GM20000 (cell line): ENCODE measurements around the gene KCTD12.
A peak's percentile ranks its signal among the peaks of the same experiment; 100 is the strongest.

Experiments
- DNase-seq: peaks from one replicate; pipeline ENCODE4 v3.0.0; 2012; ENCODE audit warnings: low spot score
- TF ChIP-seq, protein P1 (sequence below): IDR thresholded peaks from 2 replicates; pipeline ENCODE4 v1.5.1; 2012; ENCODE audit warnings: mild to moderate bottlenecking, control low read depth; ENCODE audit errors: extremely low read depth, missing control alignments

The KCTD12 gene

DNA sequence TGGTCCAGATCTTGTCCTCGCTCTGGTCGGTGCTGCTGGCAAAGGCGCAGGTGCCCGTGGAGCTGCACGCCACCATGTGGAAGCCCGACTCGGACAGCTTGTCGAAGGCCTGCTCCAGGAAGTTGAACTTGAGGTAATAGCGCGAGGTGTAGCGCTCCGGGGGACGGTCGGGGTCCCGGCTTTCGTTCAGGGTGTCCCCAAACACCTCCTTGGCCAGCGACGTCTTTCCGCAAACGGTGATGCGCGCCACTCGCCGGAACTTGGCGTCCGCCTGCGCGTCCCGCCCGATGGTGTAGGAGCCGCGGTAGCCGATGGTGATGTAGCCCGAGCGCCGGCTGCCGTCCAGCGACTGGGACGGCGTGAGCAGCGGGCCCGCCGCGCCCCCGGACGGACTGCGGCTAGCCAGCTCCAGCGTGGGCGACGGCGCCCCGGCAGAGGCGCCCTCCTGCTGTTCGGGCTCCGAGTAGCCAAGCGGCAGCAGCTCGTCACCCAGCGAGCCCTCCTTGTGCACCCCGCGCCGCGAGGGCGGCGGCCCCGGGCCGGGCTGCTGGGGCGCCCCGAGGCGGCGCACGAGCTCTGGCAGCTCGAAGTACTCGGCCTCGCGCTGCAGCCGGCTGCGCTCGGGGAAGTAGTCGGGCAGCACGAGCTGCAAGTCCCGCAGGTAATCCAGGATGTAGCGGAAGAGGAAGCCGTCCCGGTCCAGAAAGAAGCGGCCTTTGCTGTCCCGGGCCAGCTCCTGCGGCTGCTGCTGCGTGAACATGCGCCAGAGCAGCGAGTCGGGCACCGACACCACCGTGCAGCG is 801 bp downstream of the KCTD12 start:
- TF ChIP-seq, protein P1, sequence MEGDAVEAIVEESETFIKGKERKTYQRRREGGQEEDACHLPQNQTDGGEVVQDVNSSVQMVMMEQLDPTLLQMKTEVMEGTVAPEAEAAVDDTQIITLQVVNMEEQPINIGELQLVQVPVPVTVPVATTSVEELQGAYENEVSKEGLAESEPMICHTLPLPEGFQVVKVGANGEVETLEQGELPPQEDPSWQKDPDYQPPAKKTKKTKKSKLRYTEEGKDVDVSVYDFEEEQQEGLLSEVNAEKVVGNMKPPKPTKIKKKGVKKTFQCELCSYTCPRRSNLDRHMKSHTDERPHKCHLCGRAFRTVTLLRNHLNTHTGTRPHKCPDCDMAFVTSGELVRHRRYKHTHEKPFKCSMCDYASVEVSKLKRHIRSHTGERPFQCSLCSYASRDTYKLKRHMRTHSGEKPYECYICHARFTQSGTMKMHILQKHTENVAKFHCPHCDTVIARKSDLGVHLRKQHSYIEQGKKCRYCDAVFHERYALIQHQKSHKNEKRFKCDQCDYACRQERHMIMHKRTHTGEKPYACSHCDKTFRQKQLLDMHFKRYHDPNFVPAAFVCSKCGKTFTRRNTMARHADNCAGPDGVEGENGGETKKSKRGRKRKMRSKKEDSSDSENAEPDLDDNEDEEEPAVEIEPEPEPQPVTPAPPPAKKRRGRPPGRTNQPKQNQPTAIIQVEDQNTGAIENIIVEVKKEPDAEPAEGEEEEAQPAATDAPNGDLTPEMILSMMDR: peak; percentile 43
- peak; percentile 73 for DNase-seq

DNA sequence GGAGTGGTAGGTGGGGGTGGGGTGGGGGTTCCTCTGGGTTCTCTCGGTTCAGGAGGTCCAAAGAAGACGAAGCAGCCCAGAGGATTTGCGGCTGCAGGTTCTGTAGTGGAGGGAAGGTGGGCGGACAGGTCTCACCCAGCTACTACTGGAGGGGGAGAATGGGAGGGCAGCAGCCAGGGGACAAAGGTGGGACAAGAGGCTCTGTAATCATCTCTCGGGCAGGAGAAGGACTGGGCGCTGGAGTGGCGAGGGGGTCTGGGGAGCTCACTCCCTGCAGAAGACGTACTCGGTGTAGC is 1.4 kb downstream of the KCTD12 start:
- TF ChIP-seq, protein P1: no peak

DNA sequence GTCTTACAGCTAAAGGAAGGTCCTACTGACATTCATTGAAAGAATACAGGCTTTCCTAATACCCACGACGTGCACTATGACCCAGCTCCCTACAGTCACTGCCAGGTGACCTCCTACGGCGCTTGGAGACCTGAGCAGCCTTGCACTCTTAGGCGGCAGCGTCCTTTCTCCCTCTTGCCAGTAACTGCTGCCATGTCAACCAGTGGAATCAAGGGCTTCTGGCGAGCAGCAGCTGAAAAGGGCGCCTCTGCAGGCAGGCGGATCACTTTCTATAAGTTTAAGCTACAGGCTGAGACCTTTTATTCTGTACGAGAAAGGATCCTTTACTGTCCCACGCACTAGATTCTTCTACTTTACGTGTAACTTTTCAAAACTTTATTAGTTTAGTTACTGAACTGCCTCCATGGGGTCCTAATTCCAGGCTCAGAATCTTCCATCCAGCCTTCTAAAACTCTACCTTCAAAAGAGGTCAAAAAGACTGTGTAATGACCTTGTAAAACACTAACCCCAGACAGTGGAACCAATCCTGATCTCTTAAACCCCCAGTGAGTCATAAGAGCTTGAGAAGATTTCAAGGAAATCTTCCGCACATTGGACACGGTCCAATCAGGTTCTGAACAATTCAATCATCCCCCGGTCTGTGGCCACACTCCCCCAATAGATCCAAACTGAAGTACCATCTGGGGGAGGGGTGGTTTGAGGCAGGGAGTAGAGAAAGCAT is 1.9 kb downstream of the KCTD12 start:
- no peak for DNase-seq
- TF ChIP-seq, protein P1: no peak

More for the DNA sequence above, 1.4 kb downstream of the KCTD12 start:
- no peak for DNase-seq

DNA sequence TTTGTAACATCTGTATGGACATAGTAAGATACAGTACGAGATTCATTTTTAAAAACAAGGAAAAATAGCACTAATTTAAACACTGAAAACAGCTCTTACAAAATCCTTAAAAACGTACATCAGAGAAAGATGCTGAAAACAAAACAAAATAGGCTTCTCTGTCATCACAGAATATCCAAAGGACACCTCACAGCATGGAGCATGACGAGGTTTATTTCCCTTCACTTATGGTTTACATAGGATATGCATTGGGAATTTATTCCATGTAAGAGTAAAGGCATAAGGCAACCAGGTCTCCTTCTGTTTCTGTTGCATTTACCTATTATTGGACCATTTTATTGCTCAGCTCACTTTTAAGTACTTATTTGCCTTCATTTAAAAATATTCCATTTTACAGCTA is 3.0 kb downstream of the KCTD12 start:
- DNase-seq: no peak
- TF ChIP-seq, protein P1: no peak

DNA sequence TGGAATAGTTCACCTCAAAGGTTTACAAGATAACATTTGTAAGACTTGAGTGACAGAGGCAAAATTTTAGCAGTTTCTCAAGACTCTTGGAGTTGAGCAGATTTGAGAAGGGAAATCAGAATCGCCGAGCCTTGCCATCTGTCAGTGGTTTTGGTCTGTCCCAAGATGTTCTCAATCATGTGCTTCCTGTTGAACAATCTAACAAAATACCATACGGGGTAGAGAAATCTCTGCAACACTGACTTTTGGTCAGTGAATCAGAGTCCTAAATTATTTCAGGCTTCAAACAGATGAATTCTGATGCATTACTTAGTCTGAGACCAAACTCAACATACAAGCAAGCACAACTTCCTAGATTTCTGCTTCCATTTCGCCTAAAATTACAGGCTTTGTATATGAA is 3.8 kb downstream of the KCTD12 start:
- DNase-seq: no peak
- TF ChIP-seq, protein P1: no peak

DNA sequence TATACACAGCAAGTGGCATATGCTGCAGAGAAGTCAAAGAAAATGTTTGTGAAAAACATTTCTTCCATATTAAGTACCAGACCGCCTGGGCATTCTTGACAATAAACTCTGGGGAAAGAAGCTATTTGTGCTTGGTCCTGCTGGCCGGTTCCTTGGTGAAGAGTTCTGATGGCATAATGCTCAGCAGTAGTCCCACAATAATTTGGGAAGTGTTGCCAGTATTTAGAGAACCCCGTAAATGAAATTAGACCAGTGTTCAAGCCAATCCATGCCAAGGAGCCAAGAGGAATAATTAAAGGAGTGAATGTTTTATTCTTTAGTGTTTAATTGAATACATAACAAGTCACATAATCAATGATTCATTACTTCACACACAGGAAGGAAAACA is 6.3 kb downstream of the KCTD12 start:
- DNase-seq: no peak
- TF ChIP-seq, protein P1: no peak

DNA sequence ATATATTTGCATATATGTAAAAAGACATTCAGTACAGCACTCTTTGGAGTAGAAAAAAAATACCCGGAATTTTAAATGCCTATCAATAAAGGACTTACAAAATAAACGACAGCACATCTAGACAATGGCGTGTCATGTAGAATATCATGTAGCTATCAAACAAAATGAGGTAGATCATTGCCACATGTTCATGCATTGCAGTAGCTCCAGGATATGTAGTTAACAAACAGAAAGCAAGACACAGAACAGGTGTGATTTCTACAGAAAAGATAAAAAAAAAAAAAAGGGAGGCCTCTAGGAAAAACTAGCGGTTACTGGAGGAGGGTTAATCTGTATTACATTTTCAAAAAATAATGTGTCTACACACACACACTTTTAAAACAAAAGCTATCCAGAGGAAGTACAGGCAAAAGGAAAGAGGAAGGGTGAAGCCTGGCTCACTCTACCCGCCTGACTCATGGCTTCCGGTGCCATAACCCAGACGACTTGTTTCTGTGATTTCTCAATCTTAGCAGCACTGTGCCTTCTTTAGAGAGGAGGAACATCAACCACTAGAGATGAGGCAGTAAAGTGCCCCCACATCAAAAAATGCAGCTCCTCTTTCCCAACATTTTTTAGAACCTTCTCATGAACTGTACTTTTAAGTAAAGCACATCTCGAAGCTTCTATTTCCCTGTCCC is 6.9 kb downstream of the KCTD12 start:
- peak; percentile 61 for DNase-seq

More for the DNA sequence above, 6.9 kb downstream of the KCTD12 start:
- TF ChIP-seq, protein P1: no peak
